ENCODE measurements around the gene PTPRM.

GRCh38 chr18:7618891-7619442 is 51.9 kb downstream of the PTPRM start:
- TF ChIP-seq CTCF (IDR thresholded peaks at IDR 0.05) (no peak), POLR2A (IDR thresholded peaks at IDR 0.05) (no peak)

Measured in lower leg skin (tissue), 3 donors.